RWPE2 (cell line): ENCODE results near the gene NAXE.
"Not testable (repeated sequence)": the region's sequence is repeated elsewhere in the genome, so short reads cannot be mapped to it uniquely, and the experiment has no call there.

Experiments used
- ATAC-seq: fragments of 200-7000 bp; cut with Tn5 transposase; 3 replicates; pipeline ENCODE4 v1.9.1; 2021; ENCODE audit warnings: low read depth
- DNase-seq: peaks from one replicate; pipeline ENCODE4 v3.0.0-alpha.2; 2020; ENCODE audit warnings: low spot score
- H3K27ac ChIP-seq: fragments of 450-650 bp; 2 replicates; pipeline ENCODE4 v1.5.1; 2017; ENCODE audit warnings: mild to moderate bottlenecking; ENCODE audit not compliant: poor library complexity, severe bottlenecking
- H3K27me3 ChIP-seq: fragments of 250-450 bp; sonication (Bioruptor Pico); 2 replicates; pipeline ENCODE4 v1.5.1; 2021; ENCODE audit warnings: mild to moderate bottlenecking, moderate library complexity; ENCODE audit not compliant: insufficient read depth, poor library complexity, severe bottlenecking
- H3K36me3 ChIP-seq: fragments of 250-450 bp; sonication (Bioruptor Pico); 2 replicates; pipeline ENCODE4 v1.5.1; 2020; ENCODE audit warnings: low read depth, mild to moderate bottlenecking, moderate library complexity
- H3K4me1 ChIP-seq: fragments of 250-450 bp; sonication (Bioruptor Pico); 2 replicates; pipeline ENCODE4 v1.5.1; 2021; ENCODE audit warnings: mild to moderate bottlenecking, moderate library complexity; ENCODE audit not compliant: insufficient read depth, poor library complexity, severe bottlenecking
- H3K4me3 ChIP-seq: fragments of 250-450 bp; sonication (Bioruptor Pico); 2 replicates; pipeline ENCODE4 v1.5.1; 2021; ENCODE audit warnings: mild to moderate bottlenecking, moderate library complexity; ENCODE audit not compliant: severe bottlenecking
- H3K9me3 ChIP-seq: fragments of 250-450 bp; sonication (Bioruptor Pico); 2 replicates; pipeline ENCODE4 v1.5.1; 2021; ENCODE audit warnings: mild to moderate bottlenecking, moderate library complexity; ENCODE audit not compliant: severe bottlenecking
- CTCF ChIP-seq: fragments of 450-650 bp; IDR thresholded peaks from one replicate; pipeline ENCODE4 v1.5.1; 2017; ENCODE audit warnings: mild to moderate bottlenecking, moderate library complexity; ENCODE audit not compliant: poor library complexity, severe bottlenecking

The NAXE gene

GRCh38 chr1:156626079-156626438 lies 34.5 kb downstream of the NAXE start:
- Histone ChIP-seq H3K27me3 (peaks cover 57% of the 10 kb centered on the region), H3K4me1 (no peaks in the 10 kb centered on the region), H3K27ac (no peak overlapping the region), H3K4me3 (no peak overlapping the region), H3K36me3 (no peaks in the 10 kb centered on the region), H3K9me3 (no peaks in the 10 kb centered on the region)
- DNase-seq, result no peak
- ATAC-seq, result no peak
- peak; percentile 54 for TF ChIP-seq CTCF

DNA sequence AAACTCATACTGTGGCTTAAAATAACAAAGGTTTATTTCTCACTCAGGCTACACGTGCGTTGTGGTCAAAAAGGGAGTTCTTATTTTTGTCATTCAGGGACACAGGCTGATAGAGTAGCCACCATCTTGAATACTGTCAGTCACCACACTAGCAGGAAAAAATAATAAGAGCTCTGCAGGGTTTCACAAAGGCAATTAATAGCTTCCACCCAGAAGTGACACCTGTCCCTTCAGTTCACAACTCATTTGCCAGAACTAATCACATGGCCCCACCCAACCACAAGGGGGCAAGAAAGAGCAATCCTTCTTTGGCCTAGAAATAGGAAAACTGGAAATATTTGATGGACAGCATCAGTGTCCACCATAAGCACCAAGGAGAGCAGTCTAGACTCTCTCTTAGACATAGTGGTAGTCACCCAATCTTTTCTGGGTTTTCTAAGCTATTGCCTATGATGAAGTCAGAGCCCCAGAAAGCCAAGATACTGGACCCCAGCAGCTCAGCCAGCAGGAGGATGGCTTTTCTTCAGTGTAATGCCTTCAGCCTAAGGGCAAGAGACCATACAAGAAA lies 35.8 kb downstream of the NAXE start:
- Histone ChIP-seq H3K9me3 (no peaks in the 10 kb centered on the region), H3K27ac (no peak overlapping the region), H3K27me3 (peaks cover 60% of the 10 kb centered on the region), H3K4me3 (no peak overlapping the region), H3K4me1 (no peaks in the 10 kb centered on the region), H3K36me3 (no peaks in the 10 kb centered on the region)
- ATAC-seq (peak; percentile 41), DNase-seq (no peak)
- TF ChIP-seq CTCF, result peak; percentile 84

DNA sequence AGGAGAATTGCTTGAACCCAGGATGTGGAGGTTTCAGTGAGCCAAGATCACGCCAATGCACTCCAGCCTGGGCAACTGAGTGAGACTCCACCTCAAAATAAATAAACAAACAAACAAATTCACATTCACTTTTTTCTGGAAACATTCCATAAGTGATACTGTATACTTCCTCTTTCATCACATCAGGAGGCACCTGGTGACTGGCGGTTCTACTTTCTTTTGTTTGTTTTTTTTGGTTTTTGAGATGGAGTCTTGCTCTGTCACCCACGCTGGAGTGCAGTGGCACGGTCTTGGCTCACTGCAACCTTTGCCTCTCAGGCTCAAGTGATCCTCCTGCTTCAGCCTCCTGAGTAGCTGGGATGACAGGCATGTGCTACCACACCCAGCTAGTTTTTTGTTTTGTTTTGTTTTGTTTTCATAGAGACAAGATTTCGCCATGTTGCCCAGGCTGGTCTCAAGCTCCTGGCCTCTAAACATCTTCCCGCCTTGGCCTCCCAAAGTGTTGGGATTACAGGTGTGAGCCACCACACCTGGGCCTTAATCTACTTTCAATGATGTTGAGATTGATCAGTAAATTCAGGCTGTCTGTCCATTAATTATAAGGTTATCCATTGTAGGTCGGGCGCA lies 38.4 kb downstream of the NAXE start:
- no peaks in the 10 kb centered on the region for H3K4me1 ChIP-seq
- H3K36me3 ChIP-seq, result no peaks in the 10 kb centered on the region
- DNase-seq (no peak), ATAC-seq (no peak)
- no peak for TF ChIP-seq CTCF
- no peak overlapping the region for H3K27ac ChIP-seq
- peaks cover 43% of the 10 kb centered on the region for H3K27me3 ChIP-seq
- no peak overlapping the region for H3K4me3 ChIP-seq
- no peaks in the 10 kb centered on the region for H3K9me3 ChIP-seq

- H3K36me3 ChIP-seq, H3K27ac ChIP-seq, H3K4me3 ChIP-seq, ATAC-seq, DNase-seq, H3K9me3 ChIP-seq, H3K4me1 ChIP-seq: not testable (repeated sequence)
- TF ChIP-seq CTCF, result peak; percentile 7
- peaks cover 37% of the 10 kb centered on the region for H3K27me3 ChIP-seq
Measured at GRCh38 chr1:156631152-156631551, 39.6 kb downstream of the NAXE start.

DNA sequence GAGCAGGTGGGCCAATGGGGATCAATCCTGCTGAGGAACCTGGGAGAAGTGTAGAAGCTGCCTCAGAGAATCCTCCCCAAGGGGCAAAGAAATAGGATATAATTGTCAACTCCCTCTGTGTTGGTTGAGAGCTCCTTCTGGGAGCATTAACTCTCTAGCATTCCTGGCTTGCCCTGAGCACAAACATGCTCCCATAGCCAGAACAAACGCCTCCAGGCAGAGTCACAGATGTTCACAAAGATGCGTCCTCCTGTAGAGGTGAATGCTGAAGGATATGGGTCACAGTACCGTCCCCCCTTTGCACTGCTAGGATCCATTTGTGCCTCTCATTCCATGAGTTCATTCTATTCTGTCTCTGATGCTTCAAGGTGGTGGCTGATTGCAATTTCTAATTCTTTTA lies 40.8 kb downstream of the NAXE start:
- no peaks in the 10 kb centered on the region for H3K4me1 ChIP-seq
- H3K27ac ChIP-seq, result no peak overlapping the region
- DNase-seq (no peak), ATAC-seq (no peak; the same call in 2 of the 3 replicates)
- H3K4me3 ChIP-seq, result no peak overlapping the region
- H3K9me3 ChIP-seq, result no peaks in the 10 kb centered on the region
- no peaks in the 10 kb centered on the region for H3K36me3 ChIP-seq
- no peak for TF ChIP-seq CTCF
- peaks cover 37% of the 10 kb centered on the region for H3K27me3 ChIP-seq
